ENCODE results near the gene TMEM272. TPM values are rescaled to one million over a fixed set of nuclear protein-coding genes. Genes with fewer than 3 reads are reported as not detected.

The TMEM272 gene
- total RNA-seq, 2 experiments from 2014 or later: 0.10 to 0.31 TPM

DNA sequence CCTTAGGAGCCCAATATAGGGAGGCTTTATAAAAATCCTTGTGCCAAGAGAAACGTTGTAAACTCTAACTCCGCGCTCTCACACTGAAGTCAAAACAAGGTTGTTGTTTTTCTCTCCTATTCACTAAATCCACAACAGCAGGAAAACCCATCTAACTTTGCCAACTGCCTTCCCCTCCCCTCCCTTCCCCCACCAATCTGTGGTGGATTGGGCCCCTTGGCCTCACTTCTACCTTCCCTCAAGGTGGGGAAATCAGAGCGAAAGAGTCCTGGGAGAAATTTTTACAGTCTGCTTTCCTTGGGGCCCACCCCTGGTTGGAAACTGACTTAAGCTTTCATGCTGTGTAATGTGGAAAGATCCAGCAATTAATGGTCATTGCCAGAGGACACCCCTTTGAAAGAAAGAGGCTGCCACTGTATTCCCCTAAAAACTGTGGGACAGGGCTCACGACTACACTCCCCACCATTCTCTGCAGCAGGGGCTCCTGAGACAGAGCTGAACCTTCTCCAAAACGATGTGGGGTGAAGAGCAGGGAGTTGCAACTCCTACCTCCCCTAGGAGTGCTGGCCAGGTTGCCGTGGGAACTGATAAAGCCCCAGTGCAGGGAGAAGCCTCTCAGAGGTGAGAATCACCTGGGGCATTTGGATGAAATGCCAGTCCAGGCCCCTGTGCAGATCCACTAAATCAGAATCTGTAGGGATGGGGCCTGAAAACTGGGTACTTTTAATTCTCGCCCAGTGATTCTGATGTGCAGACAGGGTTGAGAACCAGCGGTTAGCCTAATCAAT, 42.2 kb downstream of the TMEM272 start:
- H3K36me3 Mint-ChIP-seq: peaks cover 5% of the 10 kb centered on the region
- peak; percentile 24 for DNase-seq
- H3K27ac Mint-ChIP-seq: peak overlapping the region; percentile 100
- H3K27me3 Mint-ChIP-seq: peaks cover 2% of the 10 kb centered on the region
- H3K4me1 Mint-ChIP-seq (ENCODE audit: low read depth): peaks cover 58% of the 10 kb centered on the region
- intact Hi-C loops (cut with micrococcal nuclease): loop anchor here (1.0 to 5.0 kb wide), 9 partner anchors 16 to 649 kb away; partner anchors contain the start of genes ALG11, INTS6, VPS36 and WDFY2
- POLR2A ChIA-PET: interaction anchor here (0.7 to 2.3 kb wide), 14 partner anchors 10 to 1674 kb away, joined by 3 to 17 read pairs (median 4); partner anchors contain the start of gene INTS6
- CTCF ChIA-PET: interaction anchor here (0.6 to 3.5 kb wide), 8 partner anchors 9 to 368 kb away, joined by 3 to 17 read pairs (median 5); no protein-coding TSS in a partner anchor
- peak overlapping the region; percentile 94 for H3K4me3 Mint-ChIP-seq
- no peaks in the 10 kb centered on the region for H3K9me3 Mint-ChIP-seq

DNA sequence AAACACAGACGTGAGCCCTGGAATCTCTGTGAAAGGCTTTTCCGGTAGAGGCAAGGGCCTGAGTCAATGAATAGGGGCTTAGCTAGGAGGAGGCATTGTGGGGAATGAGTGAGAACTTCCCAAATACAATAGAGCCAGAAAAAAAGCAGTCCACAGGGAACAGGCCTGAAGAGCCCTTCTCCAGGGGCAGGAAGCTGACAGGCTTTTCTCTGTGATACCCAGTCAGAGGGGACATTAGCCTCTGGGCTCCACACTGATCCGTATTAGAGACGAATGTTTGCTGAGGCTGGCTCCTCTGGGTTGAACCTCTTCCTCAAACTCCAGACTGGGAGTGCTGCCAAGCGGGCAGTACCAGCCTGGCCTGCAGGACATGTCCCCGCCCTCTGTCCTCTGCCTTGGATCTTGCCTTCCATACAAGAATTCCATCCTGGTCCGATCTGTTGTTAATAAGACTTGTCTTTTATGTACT, 43.3 kb downstream of the TMEM272 start:
- Mint-ChIP-seq H3K27ac (peak overlapping the region; percentile 100), H3K27me3 (peaks cover 2% of the 10 kb centered on the region), H3K4me3 (peak overlapping the region; percentile 94), H3K4me1 (ENCODE audit: low read depth) (peaks cover 53% of the 10 kb centered on the region), H3K9me3 (no peaks in the 10 kb centered on the region), H3K36me3 (peaks cover 5% of the 10 kb centered on the region)
- ChIA-PET POLR2A (interaction anchor here (0.9 to 2.3 kb wide), 11 partner anchors 8 to 349 kb away, joined by 3 to 17 read pairs (median 4); partner anchors contain the start of gene INTS6), CTCF (interaction anchor here (0.7 to 3.5 kb wide), 6 partner anchors 8 to 515 kb away, joined by 3 to 17 read pairs (median 8); no protein-coding TSS in a partner anchor)
- no peak for DNase-seq
- intact Hi-C loops (cut with micrococcal nuclease): loop anchor here (1.0 to 5.0 kb wide), 4 partner anchors 157 to 651 kb away; partner anchors contain the start of genes VPS36 and WDFY2

DNA sequence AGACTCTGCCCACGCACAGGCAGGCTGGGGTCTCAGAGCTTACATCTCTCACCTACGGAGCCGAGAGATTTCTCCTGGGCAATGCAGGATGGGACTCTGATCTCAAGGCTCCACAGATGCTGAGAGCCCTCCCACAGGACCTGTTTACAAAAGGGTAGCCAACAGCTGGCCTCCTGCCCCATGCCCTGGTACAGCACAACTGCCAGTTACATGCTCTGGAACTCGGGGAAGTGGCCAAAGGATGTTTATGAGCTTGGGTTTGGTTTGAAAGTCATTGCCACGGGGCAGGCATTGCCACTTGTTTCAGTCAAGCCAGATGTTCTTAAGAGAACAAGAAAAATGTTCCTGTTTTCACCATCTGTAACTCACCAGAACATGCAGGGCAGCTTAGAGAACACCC, 44.5 kb downstream of the TMEM272 start:
- Mint-ChIP-seq H3K27ac (peak overlapping the region; percentile 42), H3K4me3 (no peak overlapping the region), H3K4me1 (ENCODE audit: low read depth) (peaks cover 41% of the 10 kb centered on the region), H3K36me3 (peaks cover 5% of the 10 kb centered on the region), H3K27me3 (peaks cover 2% of the 10 kb centered on the region), H3K9me3 (no peaks in the 10 kb centered on the region)
- DNase-seq: no peak
- ChIA-PET CTCF (interaction anchor here (0.8 to 3.5 kb wide), 6 partner anchors 10 to 674 kb away, joined by 3 to 17 read pairs (median 9); no protein-coding TSS in a partner anchor), POLR2A (interaction anchor here (1.3 to 1.5 kb wide), 2 partner anchors 36 to 347 kb away, joined by 4 to 9 read pairs; partner anchors contain the start of gene INTS6)
- intact Hi-C loops (cut with micrococcal nuclease): loop anchor here (5.0 kb wide), 1 partner anchor 652 kb away; the partner anchor contains the start of gene VPS36

DNA sequence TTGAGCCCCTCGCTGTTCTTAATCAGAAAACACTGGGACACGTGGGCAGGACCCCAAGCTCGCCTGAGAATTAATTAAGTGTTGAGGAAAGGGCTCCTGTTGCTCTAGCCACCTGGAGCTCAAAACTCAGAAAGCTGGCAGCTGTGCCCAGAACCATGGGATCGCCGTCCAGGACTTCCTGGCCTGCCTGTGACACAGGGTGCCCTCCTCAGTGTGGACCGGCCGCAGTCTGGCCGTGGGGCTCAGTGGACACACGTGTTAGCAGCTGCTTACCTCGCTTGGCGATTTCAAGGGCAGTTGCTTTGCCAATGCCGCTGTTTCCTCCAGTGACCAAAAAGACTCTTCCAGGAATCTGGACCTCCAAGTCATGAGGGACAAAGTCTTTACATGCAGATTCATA, 45.7 kb downstream of the TMEM272 start:
- no peaks in the 10 kb centered on the region for H3K9me3 Mint-ChIP-seq
- H3K27me3 Mint-ChIP-seq: peaks cover 2% of the 10 kb centered on the region
- no peak overlapping the region for H3K27ac Mint-ChIP-seq
- intact Hi-C loops (cut with micrococcal nuclease): loop anchor here (5.0 to 10.0 kb wide), 2 partner anchors 512 to 574 kb away; partner anchors contain the start of gene FAM124A
- no peak for DNase-seq
- H3K4me3 Mint-ChIP-seq: no peak overlapping the region
- peaks cover 34% of the 10 kb centered on the region for H3K4me1 Mint-ChIP-seq (ENCODE audit: low read depth)
- ChIA-PET POLR2A (interaction anchor here (1.2 kb wide), 1 partner anchor 346 kb away, joined by 4 read pairs; the partner anchor contains the start of gene INTS6), CTCF (interaction anchor here (0.6 to 5.8 kb wide), 9 partner anchors 9 to 513 kb away, joined by 3 to 75 read pairs (median 15); no protein-coding TSS in a partner anchor)
- H3K36me3 Mint-ChIP-seq: peaks cover 3% of the 10 kb centered on the region

DNA sequence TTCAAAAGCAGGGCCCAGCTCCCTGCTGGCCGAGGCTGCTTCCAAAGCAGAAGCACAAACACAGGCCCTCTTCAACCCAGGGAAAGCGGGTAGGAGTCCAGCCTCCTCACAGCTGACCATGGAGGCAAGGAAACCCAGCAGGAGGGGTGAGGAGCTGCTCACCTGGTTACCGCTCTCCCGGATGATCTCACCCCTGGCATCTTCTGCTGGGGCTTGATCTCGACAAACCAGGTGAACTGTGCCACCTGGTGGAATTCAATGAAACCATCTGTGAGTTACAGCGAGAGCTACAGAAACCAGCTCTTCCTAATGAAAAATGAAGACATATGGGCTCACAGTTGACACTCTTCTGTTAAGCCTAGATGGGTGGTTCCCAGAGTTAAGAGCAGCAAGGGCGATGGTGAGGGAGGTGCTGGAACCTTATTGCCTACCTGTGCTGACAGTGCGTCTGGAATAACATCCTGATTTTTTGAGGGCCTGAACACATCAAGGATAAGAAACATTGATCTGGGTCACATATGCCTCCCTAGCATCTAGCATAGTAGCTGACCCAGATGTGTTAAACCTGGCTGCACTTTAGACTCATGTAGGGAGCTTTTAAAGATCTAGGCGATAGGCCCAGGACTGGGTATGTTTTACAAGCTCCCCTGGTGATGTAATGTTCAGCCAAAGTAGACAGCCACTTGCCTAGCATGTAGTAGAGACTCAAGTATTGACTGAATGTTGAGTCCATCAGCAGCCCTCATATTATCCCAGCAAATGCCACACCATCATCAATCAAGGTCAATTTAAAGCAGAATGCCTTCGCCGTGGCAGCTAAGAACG, 47.1 kb downstream of the TMEM272 start:
- intact Hi-C loops (cut with micrococcal nuclease): loop anchor here (1.0 to 10.0 kb wide), 3 partner anchors 511 to 673 kb away; partner anchors contain the start of gene FAM124A
- DNase-seq: peak; percentile 76
- Mint-ChIP-seq H3K36me3 (peaks cover under 1% of the 10 kb centered on the region), H3K27ac (no peak overlapping the region), H3K4me3 (no peak overlapping the region), H3K27me3 (no peaks in the 10 kb centered on the region), H3K4me1 (ENCODE audit: low read depth) (peaks cover 43% of the 10 kb centered on the region), H3K9me3 (no peaks in the 10 kb centered on the region)
- ChIA-PET POLR2A (interaction anchor here (0.9 to 1.6 kb wide), 3 partner anchors 344 to 347 kb away, joined by 4 to 9 read pairs (median 5); partner anchors contain the start of gene INTS6), CTCF (interaction anchor here (0.6 to 5.8 kb wide), 56 partner anchors 8 to 687 kb away, joined by 3 to 75 read pairs (median 4); partner anchors contain the start of gene C13orf42)

DNA sequence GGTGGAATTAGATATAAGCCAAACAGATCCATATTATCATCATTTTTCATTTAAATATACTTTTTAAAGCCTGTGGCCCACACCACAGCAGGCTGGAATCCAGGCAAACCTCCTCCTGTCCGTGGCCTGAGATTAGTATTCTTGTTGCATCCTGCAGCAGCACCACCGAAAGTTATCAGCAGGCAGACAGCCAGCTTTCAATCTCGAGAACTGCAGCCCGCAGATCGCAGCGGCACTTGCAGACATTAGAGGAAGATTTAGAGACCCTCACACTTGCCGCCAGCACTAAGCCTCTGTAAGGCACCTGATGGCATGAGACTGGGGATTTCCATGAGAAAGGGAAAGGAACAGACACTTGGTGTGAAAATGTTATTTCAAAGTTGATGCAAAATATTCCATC, 48.4 kb downstream of the TMEM272 start:
- H3K36me3 Mint-ChIP-seq: peaks cover 5% of the 10 kb centered on the region
- CTCF ChIA-PET: interaction anchor here (0.9 to 5.8 kb wide), 21 partner anchors 10 to 671 kb away, joined by 3 to 75 read pairs (median 7); no protein-coding TSS in a partner anchor
- no peaks in the 10 kb centered on the region for H3K27me3 Mint-ChIP-seq
- intact Hi-C loops (cut with micrococcal nuclease): loop anchor here (5.0 to 10.0 kb wide), 2 partner anchors 509 to 572 kb away; partner anchors contain the start of gene FAM124A
- H3K9me3 Mint-ChIP-seq: no peaks in the 10 kb centered on the region
- no peak overlapping the region for H3K4me3 Mint-ChIP-seq
- H3K4me1 Mint-ChIP-seq (ENCODE audit: low read depth): peaks cover 34% of the 10 kb centered on the region
- POLR2A ChIA-PET: interaction anchor here (0.8 to 1.9 kb wide), 3 partner anchors 343 to 346 kb away, joined by 5 to 7 read pairs (median 5); partner anchors contain the start of gene INTS6
- no peak overlapping the region for H3K27ac Mint-ChIP-seq
- no peak for DNase-seq

DNA sequence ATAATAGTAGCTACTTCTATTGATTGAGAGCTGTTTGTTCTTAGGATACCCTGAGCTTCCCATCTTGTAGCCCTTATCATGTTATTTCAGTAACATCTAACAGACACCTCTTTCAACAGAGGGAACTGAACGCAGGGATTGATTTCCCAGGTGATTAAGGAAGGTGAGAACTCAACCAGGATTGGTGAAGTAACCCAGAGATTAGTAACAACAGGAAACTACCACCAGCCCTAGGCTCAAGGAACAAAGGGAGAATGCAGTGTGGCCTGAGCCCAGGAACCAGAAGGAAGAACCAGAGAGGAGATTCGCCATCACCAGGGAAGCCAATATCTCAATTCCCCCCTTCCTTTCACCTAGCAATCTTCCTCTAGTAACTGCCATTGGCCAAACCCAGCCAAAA, 49.6 kb downstream of the TMEM272 start:
- Mint-ChIP-seq H3K4me1 (ENCODE audit: low read depth) (peaks cover 28% of the 10 kb centered on the region), H3K36me3 (peaks cover 6% of the 10 kb centered on the region), H3K4me3 (no peak overlapping the region), H3K27ac (no peak overlapping the region), H3K9me3 (no peaks in the 10 kb centered on the region), H3K27me3 (no peaks in the 10 kb centered on the region)
- CTCF ChIA-PET: interaction anchor here (0.6 to 5.8 kb wide), 5 partner anchors 19 to 509 kb away, joined by 3 to 75 read pairs (median 10); no protein-coding TSS in a partner anchor
- DNase-seq: no peak
- intact Hi-C loops (cut with micrococcal nuclease): loop anchor here (5.0 to 10.0 kb wide), 2 partner anchors 508 to 571 kb away; partner anchors contain the start of gene FAM124A
- POLR2A ChIA-PET: interaction anchor here (0.8 to 1.9 kb wide), 2 partner anchors 342 kb away, joined by 5 to 7 read pairs; partner anchors contain the start of gene INTS6

DNA sequence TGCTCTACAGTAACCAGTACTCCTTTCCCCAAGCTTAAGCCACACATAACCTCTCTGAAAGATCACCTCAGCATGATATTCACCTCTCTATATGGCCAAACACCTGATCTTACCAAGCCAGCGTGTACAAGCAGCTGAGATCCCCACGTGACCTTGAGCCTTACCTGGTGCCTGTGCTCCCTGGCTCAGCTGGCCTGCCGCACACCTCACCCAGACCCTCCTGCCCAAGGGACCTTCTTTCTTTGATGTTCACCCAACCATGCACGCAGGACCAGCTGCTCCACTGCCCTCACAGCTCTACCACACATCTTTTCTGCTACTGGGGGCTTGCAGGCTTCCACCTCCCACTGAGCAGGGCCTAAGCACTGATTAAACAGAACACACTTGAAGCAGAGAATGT, 50.0 kb downstream of the TMEM272 start:
- no peak overlapping the region for H3K4me3 Mint-ChIP-seq
- DNase-seq: no peak
- H3K9me3 Mint-ChIP-seq: no peaks in the 10 kb centered on the region
- CTCF ChIA-PET: interaction anchor here (1.5 to 5.8 kb wide), 3 partner anchors 20 to 362 kb away, joined by 4 to 75 read pairs (median 10); no protein-coding TSS in a partner anchor
- intact Hi-C loops (cut with micrococcal nuclease): loop anchor here (5.0 to 10.0 kb wide), 2 partner anchors 508 to 570 kb away; partner anchors contain the start of gene FAM124A
- H3K4me1 Mint-ChIP-seq (ENCODE audit: low read depth): peaks cover 26% of the 10 kb centered on the region
- H3K27me3 Mint-ChIP-seq: no peaks in the 10 kb centered on the region
- H3K36me3 Mint-ChIP-seq: peaks cover 6% of the 10 kb centered on the region
- POLR2A ChIA-PET: interaction anchor here (1.9 kb wide), 1 partner anchor 342 kb away, joined by 7 read pairs; the partner anchor contains the start of gene INTS6
- H3K27ac Mint-ChIP-seq: no peak overlapping the region

DNA sequence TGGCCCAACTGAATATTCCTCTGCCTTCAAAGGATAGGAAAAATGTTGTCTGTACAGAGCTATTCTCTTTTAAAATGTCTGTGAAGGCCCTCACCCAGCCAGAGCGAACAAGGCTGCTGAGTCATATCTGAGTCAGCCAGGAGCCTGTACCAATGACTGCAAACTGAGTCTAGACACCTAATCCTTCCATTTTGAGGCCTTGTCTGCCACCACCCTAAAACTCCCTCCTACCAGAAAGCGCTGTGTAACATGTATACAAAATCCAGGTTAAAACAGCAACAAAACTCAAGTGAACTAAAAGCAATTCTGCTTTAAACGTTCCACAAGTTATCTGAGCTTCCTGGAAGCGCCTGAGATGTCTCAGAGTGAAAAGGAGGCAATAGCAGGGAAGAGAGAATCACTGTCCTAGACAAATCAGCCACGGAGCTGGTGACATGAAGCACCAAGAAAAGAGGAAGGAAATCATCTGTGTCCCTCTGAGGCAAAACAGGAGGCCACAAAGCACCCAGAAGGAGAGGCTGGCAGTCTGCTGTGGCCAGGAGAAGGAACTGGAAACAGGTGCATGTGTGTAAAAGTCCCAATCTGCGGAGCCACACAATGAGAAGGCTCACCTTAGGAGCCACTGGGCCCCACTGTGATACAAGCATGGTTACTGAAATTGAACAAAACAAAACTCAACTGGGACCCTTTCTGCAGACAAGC, 51.3 kb downstream of the TMEM272 start:
- intact Hi-C loops (cut with micrococcal nuclease): loop anchor here (1.0 to 10.0 kb wide), 4 partner anchors 29 to 569 kb away; partner anchors contain the start of genes FAM124A, INTS6 and WDFY2
- H3K4me3 Mint-ChIP-seq: no peak overlapping the region
- H3K4me1 Mint-ChIP-seq (ENCODE audit: low read depth): peaks cover 26% of the 10 kb centered on the region
- no peaks in the 10 kb centered on the region for H3K27me3 Mint-ChIP-seq
- H3K9me3 Mint-ChIP-seq: no peaks in the 10 kb centered on the region
- ChIA-PET POLR2A (interaction anchor here (0.6 to 1.1 kb wide), 3 partner anchors 8 to 340 kb away, joined by 3 read pairs; no protein-coding TSS in a partner anchor), CTCF (interaction anchor here (0.6 to 5.8 kb wide), 8 partner anchors 9 to 668 kb away, joined by 3 to 75 read pairs (median 3); no protein-coding TSS in a partner anchor)
- DNase-seq: peak; percentile 80
- peak overlapping the region; percentile 89 for H3K27ac Mint-ChIP-seq
- H3K36me3 Mint-ChIP-seq: peaks cover 10% of the 10 kb centered on the region

All from activated CD4-positive, alpha-beta memory T cell treated with anti-CD3 and anti-CD28 coated beads for 36 hours (primary cell).